ENCODE results near the gene HASPIN. TPM values are rescaled to one million over a fixed set of nuclear protein-coding genes. Genes with fewer than 3 reads are reported as not detected.

Gene HASPIN
- total and polyA plus RNA-seq, 2 of the 8 experiments (the other 6 are each of a cell fraction or from before 2014, with no cell fraction given) = 7.8 to 29.5 TPM

GRCh38 chr17:3739422-3740124 is 15.9 kb downstream of the HASPIN start (continued):
- TF ChIP-seq JUN (IDR thresholded peaks at IDR 0.05; ENCODE audit: low read depth, low read length) (no peak), RXRA (IDR thresholded peaks at IDR 0.05; ENCODE audit: insufficient read depth, low read depth, low read length) (no peak)

Data from H1 (cell line).